Measurements from ENCODE around the gene COL19A1.

Gene COL19A1

GRCh38 chr6:70241031-70241430, 374.7 kb downstream of the COL19A1 start:
- Mint-ChIP-seq H3K36me3 (no peaks in the 10 kb centered on the region), H3K4me1 (no peaks in the 10 kb centered on the region), H3K4me3 (no peak overlapping the region), H3K27me3 (peaks cover 6% of the 10 kb centered on the region), H3K27ac (no peak overlapping the region), H3K9me3 (no peaks in the 10 kb centered on the region)
- DNase-seq: no peak
- CTCF ChIA-PET: no interaction called here

DNA sequence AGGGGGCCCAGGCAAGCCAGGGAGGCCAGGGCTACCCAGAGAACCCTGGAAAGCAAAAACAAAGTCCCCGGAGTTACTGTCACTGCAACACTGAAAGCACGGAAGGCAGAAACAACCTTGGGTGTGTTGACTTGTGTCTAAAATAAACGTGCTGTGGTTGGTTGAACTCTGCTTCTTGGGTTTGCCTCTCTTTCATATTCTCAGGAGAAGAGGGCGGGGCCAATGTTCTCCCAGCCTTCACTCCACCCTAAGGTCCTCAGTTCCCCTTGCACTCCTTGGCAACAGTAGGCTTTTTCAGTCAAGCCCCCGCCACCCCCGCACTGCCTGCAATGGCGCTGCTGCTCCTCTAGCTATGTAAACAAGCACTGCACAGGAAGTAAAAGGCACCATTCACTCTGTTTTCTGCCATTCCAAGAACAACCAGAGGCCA, 375.6 kb downstream of the COL19A1 start:
- no peaks in the 10 kb centered on the region for H3K36me3 Mint-ChIP-seq
- DNase-seq: no peak
- peaks cover 6% of the 10 kb centered on the region for H3K27me3 Mint-ChIP-seq
- no peaks in the 10 kb centered on the region for H3K9me3 Mint-ChIP-seq
- CTCF ChIA-PET: no interaction called here
- H3K4me1 Mint-ChIP-seq: no peaks in the 10 kb centered on the region
- H3K27ac Mint-ChIP-seq: no peak overlapping the region
- H3K4me3 Mint-ChIP-seq: no peak overlapping the region

- H3K4me1 Mint-ChIP-seq: no peaks in the 10 kb centered on the region
- CTCF ChIA-PET: no interaction called here
- H3K27me3 Mint-ChIP-seq: peaks cover 6% of the 10 kb centered on the region
- no peak for DNase-seq
- H3K4me3 Mint-ChIP-seq: no peak overlapping the region
- H3K36me3 Mint-ChIP-seq: no peaks in the 10 kb centered on the region
- no peaks in the 10 kb centered on the region for H3K9me3 Mint-ChIP-seq
- no peak overlapping the region for H3K27ac Mint-ChIP-seq
Measured at GRCh38 chr6:70246118-70246517, 379.8 kb downstream of the COL19A1 start.

DNA sequence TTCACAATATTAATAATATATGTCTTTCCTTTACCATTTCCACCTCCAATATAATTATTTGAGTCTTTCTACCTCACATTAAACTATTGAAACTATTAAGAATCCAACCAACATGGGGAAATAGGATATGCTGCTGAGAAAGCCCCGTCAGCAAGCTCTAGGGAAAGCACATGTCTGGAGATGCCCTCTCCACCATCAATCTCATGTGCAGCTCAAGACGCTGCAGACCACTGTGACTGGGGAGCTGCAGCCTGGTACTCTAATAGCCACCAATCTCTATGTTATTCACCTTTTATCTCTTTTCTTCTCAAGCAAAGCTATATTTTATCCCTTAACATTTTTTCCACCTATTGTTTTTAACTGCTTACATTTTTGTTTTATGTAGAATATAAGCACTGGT, 386.2 kb downstream of the COL19A1 start:
- Mint-ChIP-seq H3K4me3 (no peak overlapping the region), H3K27ac (no peak overlapping the region), H3K9me3 (no peaks in the 10 kb centered on the region), H3K27me3 (no peaks in the 10 kb centered on the region), H3K36me3 (no peaks in the 10 kb centered on the region), H3K4me1 (no peaks in the 10 kb centered on the region)
- CTCF ChIA-PET: no interaction called here
- DNase-seq: no peak

DNA sequence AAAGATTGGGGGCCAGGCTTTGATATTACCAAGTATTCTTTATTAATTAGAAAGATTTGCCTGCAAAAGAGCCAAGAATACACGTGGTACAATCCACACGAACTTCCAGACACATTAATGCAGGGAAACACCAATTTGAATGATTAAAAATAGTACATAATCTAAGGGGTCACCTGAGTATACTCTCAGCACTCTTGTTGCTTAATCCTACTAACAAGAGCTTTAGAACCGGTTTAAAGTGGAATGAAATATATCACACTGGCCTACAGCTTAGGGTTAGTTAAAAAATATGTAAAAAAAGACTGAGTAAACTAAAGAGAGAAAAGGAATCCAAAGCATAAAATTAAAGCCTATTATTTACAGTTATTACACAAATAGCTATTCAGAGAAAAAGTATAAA, 387.6 kb downstream of the COL19A1 start:
- Mint-ChIP-seq H3K4me3 (no peak overlapping the region), H3K27ac (no peak overlapping the region), H3K27me3 (no peaks in the 10 kb centered on the region), H3K36me3 (no peaks in the 10 kb centered on the region), H3K9me3 (no peaks in the 10 kb centered on the region), H3K4me1 (no peaks in the 10 kb centered on the region)
- DNase-seq: no peak
- CTCF ChIA-PET: interaction anchor here (0.6 to 2.6 kb wide), 2 partner anchors 33 to 103 kb away, joined by 3 to 8 read pairs; no protein-coding TSS in a partner anchor

GRCh38 chr6:70254784-70255183, 388.4 kb downstream of the COL19A1 start:
- Mint-ChIP-seq H3K36me3 (no peaks in the 10 kb centered on the region), H3K4me1 (no peaks in the 10 kb centered on the region), H3K27me3 (no peaks in the 10 kb centered on the region), H3K4me3 (no peak overlapping the region), H3K27ac (no peak overlapping the region), H3K9me3 (no peaks in the 10 kb centered on the region)
- CTCF ChIA-PET: interaction anchor here (2.6 kb wide), 1 partner anchor 33 kb away, joined by 8 read pairs; no protein-coding TSS in a partner anchor
- no peak for DNase-seq

DNA sequence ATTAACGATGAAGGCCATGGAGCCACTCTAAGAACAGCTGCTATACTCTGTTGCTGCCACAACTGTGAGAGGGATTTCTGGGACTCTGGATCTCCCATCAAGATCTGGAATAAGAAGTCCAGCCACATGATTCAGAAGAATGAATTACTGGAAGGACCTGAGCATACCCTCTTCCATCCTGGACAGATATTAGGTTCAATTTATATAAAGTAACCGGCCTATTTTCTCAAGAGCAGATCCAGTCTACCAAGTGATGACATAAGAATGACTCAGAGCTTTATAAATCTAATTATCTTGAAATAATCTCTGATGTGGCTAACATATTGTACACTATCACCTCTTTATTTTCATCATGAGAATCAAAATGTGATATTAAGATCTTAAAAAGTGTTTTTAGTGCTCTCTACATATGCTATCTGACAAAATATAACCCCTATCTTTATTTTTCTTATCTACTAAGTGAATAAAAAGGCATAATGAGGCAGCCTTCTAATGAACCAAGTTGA, 391.5 kb downstream of the COL19A1 start:
- Mint-ChIP-seq H3K4me3 (no peak overlapping the region), H3K36me3 (no peaks in the 10 kb centered on the region), H3K4me1 (no peaks in the 10 kb centered on the region), H3K9me3 (no peaks in the 10 kb centered on the region), H3K27ac (no peak overlapping the region), H3K27me3 (no peaks in the 10 kb centered on the region)
- no peak for DNase-seq
- CTCF ChIA-PET: no interaction called here

DNA sequence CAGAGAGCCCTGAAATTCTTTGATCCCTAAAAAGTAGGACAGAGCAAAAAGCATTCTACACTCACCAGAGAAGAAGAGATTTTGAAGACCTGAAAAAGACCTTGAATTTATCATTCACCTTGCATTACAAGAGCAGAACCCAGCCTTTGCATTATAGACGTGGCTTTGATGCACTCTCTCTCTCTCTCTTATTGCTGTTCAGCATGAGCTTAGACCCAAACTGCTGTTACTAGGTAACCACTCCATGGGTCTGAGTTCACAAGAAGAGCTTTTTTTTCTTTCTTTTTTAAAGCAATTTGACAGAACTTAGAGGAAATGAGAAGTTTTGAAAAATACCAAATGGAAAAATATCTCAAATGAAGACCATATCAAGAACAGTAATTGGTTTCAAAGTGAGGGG, 392.1 kb downstream of the COL19A1 start:
- no peaks in the 10 kb centered on the region for H3K36me3 Mint-ChIP-seq
- no peak overlapping the region for H3K4me3 Mint-ChIP-seq
- H3K27me3 Mint-ChIP-seq: no peaks in the 10 kb centered on the region
- DNase-seq: no peak
- no peak overlapping the region for H3K27ac Mint-ChIP-seq
- H3K4me1 Mint-ChIP-seq: no peaks in the 10 kb centered on the region
- CTCF ChIA-PET: interaction anchor here (0.7 kb wide), 1 partner anchor 1297 kb away, joined by 3 read pairs; no protein-coding TSS in a partner anchor
- no peaks in the 10 kb centered on the region for H3K9me3 Mint-ChIP-seq

Data from activated naive CD4-positive, alpha-beta T cell treated with anti-CD3 and anti-CD28 coated beads, Interleukin-2, amount 10 ng/mL, durations not matched to agents 7 days and 5 days (primary cell).